ENCODE measurements around the gene CLDND1. TPM values are rescaled to one million over a fixed set of nuclear protein-coding genes. Genes with fewer than 3 reads are reported as not detected.
A peak's percentile ranks its signal among the peaks of the same experiment; 100 is the strongest.

The CLDND1 gene
- total RNA-seq, 3 donors from 2014 or later = 222 to 249 (median 241) TPM

DNA sequence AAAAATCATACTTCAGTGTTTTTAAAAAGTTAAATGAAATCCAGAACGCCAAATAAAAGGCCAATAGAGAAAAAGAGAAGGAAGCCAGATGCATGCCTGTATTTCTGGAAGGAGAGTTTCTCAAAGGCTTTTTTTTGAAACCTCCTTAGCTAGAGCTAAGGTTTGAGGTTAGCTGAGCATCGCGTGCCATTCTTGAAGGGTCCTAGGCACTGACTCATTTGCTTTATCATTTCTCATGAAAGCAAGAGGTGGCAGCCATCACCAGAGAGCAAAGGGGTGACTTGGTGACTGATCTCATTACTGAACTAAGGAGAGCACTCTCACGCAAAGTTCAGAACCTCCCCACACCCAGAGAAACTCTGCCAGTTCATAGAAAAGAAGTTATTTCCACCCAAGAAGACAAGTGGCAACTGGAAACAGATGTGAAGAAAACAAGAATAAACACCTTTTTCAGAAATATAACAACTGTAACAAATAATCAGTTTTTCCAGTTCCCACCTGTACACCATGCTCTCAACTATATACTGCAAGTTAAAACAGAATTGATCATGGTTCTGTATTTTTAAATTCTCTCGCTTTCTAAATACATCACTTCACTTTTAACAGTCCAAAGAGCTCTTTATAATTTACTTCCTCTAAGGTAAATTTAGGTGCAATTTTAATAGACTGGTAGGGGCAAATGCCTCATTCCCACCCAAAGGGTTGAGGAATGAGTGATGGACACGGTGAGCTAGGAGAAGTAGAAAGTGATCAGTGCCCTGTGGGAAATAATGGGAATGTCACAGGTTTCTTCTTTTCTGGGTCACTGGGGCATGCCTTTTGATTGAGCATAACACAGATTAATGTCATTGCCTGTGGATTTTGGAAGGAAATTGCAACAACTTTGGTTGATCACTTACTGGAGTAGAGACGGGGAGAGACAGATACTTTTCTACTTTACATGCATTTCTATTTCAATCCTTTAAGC is 33.7 kb upstream of the CLDND1 start:
- ATAC-seq (peak; percentile 73), DNase-seq (peak; percentile 60)
- no peaks in the 10 kb centered on the region for H3K27me3 Mint-ChIP-seq (ENCODE audit: low read depth)
- H3K4me1 Mint-ChIP-seq (ENCODE audit: low read depth) = peaks cover 77% of the 10 kb centered on the region
- no peaks in the 10 kb centered on the region for H3K36me3 Mint-ChIP-seq (ENCODE audit: insufficient read depth)
- H3K4me3 Mint-ChIP-seq = peak overlapping the region; percentile 68
- H3K9me3 Mint-ChIP-seq = peaks cover 6% of the 10 kb centered on the region

DNA sequence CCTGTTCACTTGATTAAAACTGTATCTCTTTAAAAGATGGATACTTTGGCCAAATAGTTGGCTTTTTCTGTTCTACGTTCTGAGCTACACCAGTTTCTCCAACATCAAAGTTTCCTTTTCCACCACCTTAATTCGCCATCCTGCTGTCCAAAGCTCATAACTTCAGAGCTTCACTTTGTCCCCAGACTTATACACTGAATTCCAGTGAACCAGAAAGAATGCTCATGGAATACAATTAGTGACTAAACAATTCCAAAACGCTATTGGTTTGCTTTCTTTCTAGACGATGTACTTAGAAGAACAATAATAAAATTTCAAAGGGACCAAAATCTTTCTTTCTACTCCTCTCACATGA is 32.3 kb upstream of the CLDND1 start:
- ATAC-seq (no peak), DNase-seq (no peak)
- H3K9me3 Mint-ChIP-seq = peaks cover 6% of the 10 kb centered on the region
- no peaks in the 10 kb centered on the region for H3K27me3 Mint-ChIP-seq (ENCODE audit: low read depth)
- peak overlapping the region; percentile 68 for H3K4me3 Mint-ChIP-seq
- H3K36me3 Mint-ChIP-seq (ENCODE audit: insufficient read depth) = no peaks in the 10 kb centered on the region
- H3K4me1 Mint-ChIP-seq (ENCODE audit: low read depth) = peaks cover 79% of the 10 kb centered on the region

DNA sequence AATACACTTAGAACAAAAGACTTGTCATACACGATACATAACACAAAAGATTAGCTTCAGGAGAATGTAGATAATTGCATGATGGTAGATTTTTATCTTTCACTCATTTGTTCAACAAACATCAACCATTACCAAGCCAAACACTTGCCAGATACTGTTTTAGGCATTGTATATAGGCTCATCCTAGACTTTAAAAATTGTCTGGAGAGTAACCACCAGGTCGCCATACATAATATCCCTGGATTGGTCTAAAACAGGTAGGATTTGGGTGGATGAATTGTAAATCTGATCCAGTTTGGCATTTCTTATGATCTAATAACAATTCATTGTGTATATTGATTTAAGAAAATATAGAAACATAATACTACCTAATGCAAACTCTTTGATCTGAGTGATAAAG is 31.9 kb upstream of the CLDND1 start:
- H3K27me3 Mint-ChIP-seq (ENCODE audit: low read depth) = no peaks in the 10 kb centered on the region
- peak overlapping the region; percentile 68 for H3K4me3 Mint-ChIP-seq
- peaks cover 80% of the 10 kb centered on the region for H3K4me1 Mint-ChIP-seq (ENCODE audit: low read depth)
- peaks cover 6% of the 10 kb centered on the region for H3K9me3 Mint-ChIP-seq
- ATAC-seq (no peak), DNase-seq (no peak)
- no peaks in the 10 kb centered on the region for H3K36me3 Mint-ChIP-seq (ENCODE audit: insufficient read depth)

DNA sequence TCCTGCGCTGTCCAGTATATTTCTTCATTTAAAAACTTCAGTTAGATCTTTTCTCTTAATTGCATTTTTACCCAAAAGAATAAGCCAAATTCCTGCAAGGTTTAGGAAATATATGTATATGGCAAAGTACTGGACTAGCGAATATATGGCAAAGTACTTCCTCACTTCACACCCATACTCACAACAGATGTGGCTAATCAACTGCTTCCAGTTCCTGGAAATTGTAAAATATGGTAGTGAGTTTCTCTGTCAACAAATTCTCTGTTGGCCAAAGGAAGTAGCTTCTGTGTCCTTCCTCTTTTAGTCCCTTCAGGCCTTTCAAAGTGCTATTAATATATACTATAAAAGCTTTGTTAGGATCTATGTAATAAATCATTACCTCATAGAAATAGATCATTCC is 31.1 kb upstream of the CLDND1 start:
- DNase-seq (no peak), ATAC-seq (no peak)
- Mint-ChIP-seq H3K9me3 (peaks cover 6% of the 10 kb centered on the region), H3K4me1 (ENCODE audit: low read depth) (peaks cover 75% of the 10 kb centered on the region), H3K4me3 (peak overlapping the region; percentile 68), H3K36me3 (ENCODE audit: insufficient read depth) (no peaks in the 10 kb centered on the region), H3K27me3 (ENCODE audit: low read depth) (no peaks in the 10 kb centered on the region)

DNA sequence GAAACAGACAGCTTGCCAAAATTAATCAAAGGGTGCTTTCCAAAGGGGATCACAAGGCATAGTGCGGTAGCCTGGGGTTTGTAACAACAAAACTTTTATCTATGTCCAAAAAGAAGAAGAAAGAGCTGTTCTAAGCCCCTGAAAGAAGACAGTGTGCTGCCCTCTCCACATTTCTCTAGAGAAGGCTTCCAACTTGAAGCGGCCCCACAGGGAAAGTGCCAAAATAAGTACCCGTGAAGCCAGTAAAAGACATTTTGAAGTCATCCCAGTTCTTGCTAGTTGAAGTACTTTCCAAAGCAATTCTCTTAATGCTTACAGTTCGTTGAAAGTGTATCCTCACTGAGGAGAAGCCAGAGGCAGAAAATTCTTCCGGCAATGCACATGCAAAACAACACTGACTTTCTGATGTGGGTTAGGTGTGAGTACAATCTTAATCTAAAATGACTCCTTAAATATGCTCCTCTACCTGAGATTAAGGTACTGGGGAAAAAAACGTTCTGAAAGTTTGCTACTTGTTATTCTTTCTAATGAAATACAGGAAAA is 30.4 kb upstream of the CLDND1 start:
- DNase-seq (no peak), ATAC-seq (no peak)
- peak overlapping the region; percentile 45 for H3K4me3 Mint-ChIP-seq
- no peaks in the 10 kb centered on the region for H3K36me3 Mint-ChIP-seq (ENCODE audit: insufficient read depth)
- H3K9me3 Mint-ChIP-seq = peaks cover 6% of the 10 kb centered on the region
- H3K27me3 Mint-ChIP-seq (ENCODE audit: low read depth) = no peaks in the 10 kb centered on the region
- H3K4me1 Mint-ChIP-seq (ENCODE audit: low read depth) = peaks cover 72% of the 10 kb centered on the region

DNA sequence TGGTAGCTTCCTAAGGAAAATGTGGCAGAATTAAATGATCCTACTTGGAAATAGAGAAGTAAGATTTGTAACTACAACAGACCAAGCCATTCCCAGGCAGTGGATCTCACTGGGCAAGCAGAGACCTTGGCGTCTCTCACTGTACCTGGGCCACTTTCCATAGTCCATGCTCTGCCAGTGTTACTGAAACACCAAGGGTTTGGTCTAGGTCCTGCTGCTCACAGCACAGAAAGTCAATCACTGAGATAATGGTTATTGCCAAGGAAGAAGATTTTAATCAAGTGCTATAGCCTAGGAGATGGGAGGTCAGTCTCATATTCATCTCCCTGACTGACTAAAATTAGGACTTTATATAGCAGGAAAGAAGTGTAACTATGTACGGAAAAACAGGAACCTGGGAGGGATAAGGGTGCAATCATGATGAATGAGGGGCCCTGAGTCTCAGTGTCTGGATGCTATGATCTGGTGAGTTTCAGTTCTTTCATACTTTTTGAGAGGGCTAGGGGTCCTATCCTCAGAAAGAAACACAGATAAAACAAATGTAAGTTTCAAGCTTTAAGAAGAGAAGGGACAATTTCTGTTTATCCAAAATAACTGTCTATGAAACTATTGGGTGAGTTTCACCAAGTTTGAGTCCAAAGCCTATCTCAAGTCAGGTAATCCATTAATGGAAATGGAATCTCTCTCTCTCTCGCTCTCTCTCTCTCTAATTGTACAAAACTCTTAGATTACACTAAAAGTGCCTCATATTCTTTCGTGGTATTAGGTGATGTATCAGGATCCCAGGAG is 29.7 kb upstream of the CLDND1 start:
- Mint-ChIP-seq H3K4me3 (peak overlapping the region; percentile 45), H3K4me1 (ENCODE audit: low read depth) (peaks cover 66% of the 10 kb centered on the region), H3K27me3 (ENCODE audit: low read depth) (no peaks in the 10 kb centered on the region), H3K9me3 (peaks cover 6% of the 10 kb centered on the region), H3K36me3 (ENCODE audit: insufficient read depth) (no peaks in the 10 kb centered on the region)
- no peak for ATAC-seq
- DNase-seq = no peak

DNA sequence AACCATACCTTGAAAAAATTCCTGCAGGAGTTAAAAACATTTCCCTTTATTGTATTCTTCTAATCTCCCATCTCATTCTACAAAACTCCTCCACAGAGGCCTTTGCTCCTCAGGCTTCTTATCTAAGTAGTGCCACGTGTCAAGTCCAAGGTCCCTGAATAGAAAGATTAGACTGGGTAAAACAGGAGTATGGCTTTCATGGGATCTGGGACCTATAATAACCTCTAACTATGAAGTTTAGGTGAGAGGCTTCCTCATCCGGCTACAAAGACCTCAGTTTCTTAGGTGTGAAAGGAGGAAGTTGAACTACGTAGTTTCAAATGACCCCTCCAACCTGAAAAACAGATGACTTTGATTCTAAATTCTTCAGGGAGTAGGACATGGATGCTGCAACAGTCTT is 29.1 kb upstream of the CLDND1 start:
- ATAC-seq = no peak
- peaks cover 59% of the 10 kb centered on the region for H3K4me1 Mint-ChIP-seq (ENCODE audit: low read depth)

DNA sequence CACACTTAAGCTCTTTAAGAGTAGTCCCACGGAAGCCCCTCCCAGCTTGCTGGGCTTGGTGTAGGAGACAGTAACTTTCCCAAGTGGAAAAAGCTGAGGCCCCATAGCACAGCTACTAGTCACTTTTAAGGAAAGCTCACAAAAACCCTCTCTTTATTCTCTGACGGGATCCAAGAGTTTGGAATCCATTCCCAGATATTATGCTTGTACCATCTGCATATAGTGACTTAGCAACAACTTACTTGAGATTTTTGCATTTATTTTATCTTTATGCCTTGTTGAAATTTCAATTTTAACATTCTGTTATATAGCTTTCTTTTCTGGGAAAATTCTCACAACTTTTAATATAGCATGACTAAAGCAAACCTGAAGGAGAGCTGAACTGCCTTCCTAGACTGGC is 28.5 kb upstream of the CLDND1 start:
- H3K36me3 Mint-ChIP-seq (ENCODE audit: insufficient read depth) = no peaks in the 10 kb centered on the region
- H3K9me3 Mint-ChIP-seq = peaks cover 6% of the 10 kb centered on the region
- ATAC-seq (no peak), DNase-seq (no peak)
- H3K4me1 Mint-ChIP-seq (ENCODE audit: low read depth) = peaks cover 57% of the 10 kb centered on the region
- H3K27me3 Mint-ChIP-seq (ENCODE audit: low read depth) = no peaks in the 10 kb centered on the region
- no peak overlapping the region for H3K4me3 Mint-ChIP-seq

More for the DNA sequence above, 29.1 kb upstream of the CLDND1 start:
- Mint-ChIP-seq H3K4me3 (no peak overlapping the region), H3K27me3 (ENCODE audit: low read depth) (no peaks in the 10 kb centered on the region), H3K36me3 (ENCODE audit: insufficient read depth) (no peaks in the 10 kb centered on the region), H3K9me3 (peaks cover 6% of the 10 kb centered on the region)
- DNase-seq = no peak

DNA sequence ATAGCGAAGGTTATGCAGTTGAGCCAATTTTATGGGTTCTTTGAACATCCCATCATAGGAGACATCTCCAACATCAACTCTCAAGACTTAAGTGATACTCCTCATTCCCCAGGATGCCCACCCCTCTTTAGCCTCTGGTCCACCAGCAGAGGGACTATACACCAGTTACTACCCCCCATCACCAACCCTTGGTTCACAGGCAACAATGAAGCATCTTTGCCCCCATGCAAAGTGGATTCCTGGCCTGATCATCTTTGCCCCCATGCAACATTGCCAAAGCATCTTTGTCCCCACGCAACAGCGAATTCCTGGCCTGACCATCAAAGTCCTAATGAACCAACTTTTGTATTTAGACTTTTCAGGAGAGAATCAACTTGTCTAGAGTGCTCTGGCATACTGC is 28.1 kb upstream of the CLDND1 start:
- Mint-ChIP-seq H3K27me3 (ENCODE audit: low read depth) (no peaks in the 10 kb centered on the region), H3K9me3 (peaks cover 6% of the 10 kb centered on the region), H3K36me3 (ENCODE audit: insufficient read depth) (no peaks in the 10 kb centered on the region), H3K4me1 (ENCODE audit: low read depth) (peaks cover 57% of the 10 kb centered on the region), H3K4me3 (no peak overlapping the region)
- ATAC-seq = no peak
- DNase-seq = no peak

DNA sequence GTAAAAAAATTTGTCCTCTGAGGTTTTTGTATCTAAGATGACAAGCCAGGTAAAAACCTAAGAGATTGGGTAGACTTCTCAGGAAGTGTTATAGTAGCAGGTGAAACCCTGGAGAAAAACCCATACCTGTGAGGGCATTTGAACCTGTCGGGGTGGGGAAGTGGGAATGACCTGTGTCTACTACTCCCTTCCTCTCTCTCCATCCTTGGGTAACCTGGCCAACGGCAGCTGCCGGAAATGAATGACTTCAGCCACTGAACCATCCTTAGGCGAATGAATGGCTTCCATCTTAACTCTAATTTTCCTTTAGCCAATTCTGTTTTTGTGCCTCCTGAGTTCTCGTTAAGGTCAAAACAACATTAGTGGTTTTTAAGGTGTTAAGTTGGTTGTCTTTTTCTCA is 25.8 kb upstream of the CLDND1 start:
- H3K36me3 Mint-ChIP-seq (ENCODE audit: insufficient read depth) = no peaks in the 10 kb centered on the region
- H3K4me3 Mint-ChIP-seq = no peak overlapping the region
- no peak for DNase-seq
- ATAC-seq = no peak
- no peaks in the 10 kb centered on the region for H3K9me3 Mint-ChIP-seq
- H3K4me1 Mint-ChIP-seq (ENCODE audit: low read depth) = peaks cover 39% of the 10 kb centered on the region
- no peaks in the 10 kb centered on the region for H3K27me3 Mint-ChIP-seq (ENCODE audit: low read depth)

DNA sequence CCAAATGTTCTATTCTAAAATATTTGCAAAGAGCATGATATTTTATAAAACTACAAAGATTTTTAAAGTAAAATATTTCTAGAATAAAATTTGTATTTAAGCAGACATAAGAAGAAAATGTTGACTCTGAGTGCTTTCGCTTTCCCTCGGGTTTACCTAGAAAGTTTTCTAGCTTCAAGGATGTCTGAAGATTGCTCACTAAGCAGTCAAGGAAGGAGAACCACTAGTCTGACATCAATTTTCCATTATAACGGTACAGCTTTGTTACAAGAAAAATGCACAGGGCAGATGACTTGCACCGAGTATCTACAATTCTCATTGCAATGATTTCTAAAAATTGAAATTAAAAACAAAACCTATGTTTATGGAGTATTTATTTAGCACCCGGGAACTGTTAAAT is 23.2 kb upstream of the CLDND1 start:
- H3K27me3 Mint-ChIP-seq (ENCODE audit: low read depth) = no peaks in the 10 kb centered on the region
- DNase-seq = no peak
- H3K4me1 Mint-ChIP-seq (ENCODE audit: low read depth) = peaks cover 30% of the 10 kb centered on the region
- H3K9me3 Mint-ChIP-seq = no peaks in the 10 kb centered on the region
- no peaks in the 10 kb centered on the region for H3K36me3 Mint-ChIP-seq (ENCODE audit: insufficient read depth)
- peak; percentile 91 to 92 for ATAC-seq
- H3K4me3 Mint-ChIP-seq = peak overlapping the region; percentile 42

DNA sequence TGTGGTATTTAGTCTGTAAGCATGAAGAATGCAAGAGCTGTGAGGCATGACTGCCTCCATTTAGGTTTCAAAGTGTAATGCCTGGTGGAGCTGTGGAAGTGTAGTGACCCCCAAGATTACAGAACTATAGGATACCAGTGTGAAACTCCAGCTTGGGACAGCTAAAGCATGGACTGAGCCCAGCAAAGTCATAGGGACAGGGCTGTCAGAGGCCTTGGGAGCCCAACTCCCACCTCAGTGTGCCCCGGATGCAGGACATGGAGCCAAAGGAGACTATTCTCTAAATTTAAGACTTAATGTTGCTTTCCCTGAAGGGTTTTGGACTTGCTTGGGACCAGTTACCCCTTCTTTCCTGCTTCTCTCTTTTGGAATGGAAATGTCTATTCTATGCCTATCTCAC is 19.9 kb upstream of the CLDND1 start:
- no peak for ATAC-seq
- Mint-ChIP-seq H3K36me3 (ENCODE audit: insufficient read depth) (no peaks in the 10 kb centered on the region), H3K27me3 (ENCODE audit: low read depth) (no peaks in the 10 kb centered on the region), H3K4me3 (no peak overlapping the region), H3K4me1 (ENCODE audit: low read depth) (peaks cover 37% of the 10 kb centered on the region), H3K9me3 (no peaks in the 10 kb centered on the region)
- DNase-seq = no peak

DNA sequence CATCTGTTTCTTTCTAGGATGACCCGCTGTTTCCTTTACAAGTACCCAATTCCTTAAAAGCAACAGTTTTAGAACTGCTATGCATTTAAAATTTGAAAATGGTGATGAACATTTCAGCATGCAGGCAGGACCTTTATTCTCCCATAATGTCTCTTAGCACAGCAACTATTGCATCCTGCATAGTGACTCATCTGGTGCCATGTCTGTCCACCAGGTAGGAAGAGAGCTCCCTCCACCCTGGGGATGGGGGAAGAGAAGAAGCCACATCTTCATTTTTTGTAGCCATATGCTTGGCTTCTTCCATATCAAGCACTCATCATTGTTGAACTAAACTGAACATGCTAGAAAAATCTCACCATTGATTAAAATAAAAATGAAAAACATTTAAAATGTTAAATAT is 19.0 kb upstream of the CLDND1 start:
- DNase-seq (no peak), ATAC-seq (no peak)
- Mint-ChIP-seq H3K27me3 (ENCODE audit: low read depth) (no peaks in the 10 kb centered on the region), H3K4me3 (no peak overlapping the region), H3K36me3 (ENCODE audit: insufficient read depth) (no peaks in the 10 kb centered on the region), H3K9me3 (no peaks in the 10 kb centered on the region), H3K4me1 (ENCODE audit: low read depth) (peaks cover 43% of the 10 kb centered on the region)

DNA sequence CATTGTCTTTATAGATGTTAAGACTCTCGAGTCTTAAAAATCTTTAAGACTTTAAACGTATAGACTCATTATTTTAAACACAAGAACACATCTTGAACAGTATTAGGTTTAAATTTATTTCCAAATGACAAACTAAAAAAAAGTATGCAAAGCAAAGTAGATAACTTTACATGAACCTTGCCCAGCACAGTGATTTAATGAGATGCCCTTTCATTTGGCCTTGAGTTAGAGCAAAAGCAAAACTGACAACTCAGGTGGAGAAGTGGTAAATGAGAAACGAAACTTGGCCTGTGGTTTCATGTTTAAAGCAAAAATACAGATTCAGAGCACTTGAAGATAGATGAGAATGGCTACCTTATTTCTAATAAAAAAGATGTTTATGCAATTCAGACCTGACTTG is 17.6 kb upstream of the CLDND1 start:
- H3K4me1 Mint-ChIP-seq (ENCODE audit: low read depth) = peaks cover 42% of the 10 kb centered on the region

More for the DNA sequence above, 17.6 kb upstream of the CLDND1 start:
- H3K4me3 Mint-ChIP-seq = no peak overlapping the region
- ATAC-seq = peak; percentile 20 to 33
- DNase-seq = no peak
- no peaks in the 10 kb centered on the region for H3K36me3 Mint-ChIP-seq (ENCODE audit: insufficient read depth)
- H3K27me3 Mint-ChIP-seq (ENCODE audit: low read depth) = no peaks in the 10 kb centered on the region
- no peaks in the 10 kb centered on the region for H3K9me3 Mint-ChIP-seq
